Activated naive CD8-positive, alpha-beta T cell (primary cell): ENCODE results near the gene OR11A1.

Source experiments
- H3K27ac Mint-ChIP-seq: one replicate; pipeline ENCODE4 v1.8.0; 2021; ENCODE audit warnings: mixed read lengths
- H3K27me3 Mint-ChIP-seq: one replicate; pipeline ENCODE4 v1.8.0; 2021; ENCODE audit warnings: mixed read lengths
- H3K36me3 Mint-ChIP-seq: one replicate; pipeline ENCODE4 v1.8.0; 2021; ENCODE audit warnings: mixed read lengths
- H3K4me1 Mint-ChIP-seq: one replicate; pipeline ENCODE4 v1.8.0; 2021; ENCODE audit warnings: low read depth, mixed read lengths
- H3K4me3 Mint-ChIP-seq: one replicate; pipeline ENCODE4 v1.8.0; 2021; ENCODE audit warnings: mild to moderate bottlenecking, mixed read lengths
- H3K9me3 Mint-ChIP-seq: one replicate; pipeline ENCODE4 v1.8.0; 2021; ENCODE audit warnings: low read depth, mixed read lengths

OR11A1 gene

DNA sequence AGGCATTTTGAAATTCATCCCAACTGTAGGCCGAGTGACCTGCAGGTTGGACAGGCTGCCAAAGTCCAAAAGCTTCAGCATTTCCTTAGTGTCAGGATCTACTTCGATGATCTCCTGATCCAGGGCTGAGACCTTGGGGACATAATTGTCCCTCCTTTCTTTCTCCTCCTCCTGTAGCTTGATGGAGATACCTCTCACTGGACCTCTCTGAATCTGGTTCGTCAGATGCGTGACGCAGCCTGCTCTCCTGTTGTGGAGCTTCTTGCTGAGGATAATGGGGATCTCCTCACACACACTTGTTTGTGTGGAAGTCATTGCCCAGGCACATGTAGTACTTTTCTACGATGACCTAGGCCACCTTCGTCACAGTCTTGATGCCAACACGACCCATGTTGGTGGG, 32.4 kb upstream of the OR11A1 start:
- no peak overlapping the region for H3K4me3 Mint-ChIP-seq

GRCh38 chr6:29488874-29489273, 32.0 kb upstream of the OR11A1 start:
- Mint-ChIP-seq H3K4me1 (no peaks in the 10 kb centered on the region), H3K4me3 (no peak overlapping the region), H3K27me3 (peaks cover 15% of the 10 kb centered on the region), H3K36me3 (no peaks in the 10 kb centered on the region), H3K9me3 (no peaks in the 10 kb centered on the region), H3K27ac (no peak overlapping the region)

More for the DNA sequence above, 32.4 kb upstream of the OR11A1 start:
- no peaks in the 10 kb centered on the region for H3K9me3 Mint-ChIP-seq
- peaks cover 15% of the 10 kb centered on the region for H3K27me3 Mint-ChIP-seq
- no peaks in the 10 kb centered on the region for H3K36me3 Mint-ChIP-seq
- no peak overlapping the region for H3K27ac Mint-ChIP-seq
- H3K4me1 Mint-ChIP-seq: no peaks in the 10 kb centered on the region

GRCh38 chr6:29487660-29488059, 30.8 kb upstream of the OR11A1 start, which contains the start of gene MAS1L:
MAS1L (minus strand) TSS chr6:29487956; CDS start chr6:29487902, 54 bp downstream.
- Mint-ChIP-seq H3K4me1 (no peaks in the 10 kb centered on the region), H3K4me3 (no peak within 1 kb of the TSS), H3K27me3 (peaks cover 13% of the 10 kb centered on the region), H3K36me3 (peaks cover under 1% of the 10 kb centered on the region), H3K9me3 (peaks cover 2% of the 10 kb centered on the region), H3K27ac (no peak within 1 kb of the TSS)

DNA sequence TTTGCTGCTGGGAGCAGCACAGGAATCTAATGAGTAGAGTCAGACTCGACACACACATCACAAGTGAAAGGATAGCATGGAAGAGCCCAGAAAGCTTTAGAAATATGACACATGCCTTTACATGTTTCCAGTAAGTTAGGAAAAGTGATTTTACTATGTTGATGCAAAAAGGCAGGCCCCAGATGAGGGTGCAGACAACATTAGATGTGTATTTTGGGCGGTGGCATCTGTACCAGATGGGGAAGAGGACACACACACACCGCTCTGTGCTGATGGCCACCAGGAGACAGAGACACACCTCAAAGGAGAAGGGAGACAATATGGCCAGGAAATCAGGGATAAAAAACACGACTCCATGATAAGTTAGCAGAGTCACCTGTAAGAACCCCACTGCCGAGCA, 30.3 kb upstream of the OR11A1 start:
- Mint-ChIP-seq H3K4me1 (no peaks in the 10 kb centered on the region), H3K36me3 (peaks cover 2% of the 10 kb centered on the region), H3K9me3 (peaks cover 4% of the 10 kb centered on the region), H3K27me3 (peaks cover 17% of the 10 kb centered on the region), H3K27ac (no peak overlapping the region), H3K4me3 (no peak overlapping the region)

DNA sequence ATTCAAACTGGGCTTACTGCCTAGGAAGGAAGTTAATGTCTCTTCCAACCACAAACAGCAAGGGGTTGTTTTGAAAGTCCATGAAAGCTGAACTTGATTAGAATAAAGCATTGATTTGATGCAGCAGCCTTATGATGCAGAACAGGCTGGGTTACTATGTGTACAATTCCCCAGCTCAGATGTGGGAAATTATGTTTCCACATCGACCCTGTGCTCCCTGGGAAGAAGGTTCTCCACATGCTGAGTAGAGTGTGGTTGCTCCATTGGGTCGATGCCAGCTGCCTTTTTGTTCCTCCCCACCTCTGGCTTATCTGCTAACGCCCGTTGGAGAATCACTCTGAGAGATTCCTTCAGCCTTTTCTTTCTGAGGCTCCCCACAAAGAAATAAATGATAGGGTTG, 29.7 kb upstream of the OR11A1 start:
- no peaks in the 10 kb centered on the region for H3K4me1 Mint-ChIP-seq
- H3K27ac Mint-ChIP-seq: no peak overlapping the region
- H3K27me3 Mint-ChIP-seq: peaks cover 17% of the 10 kb centered on the region
- H3K9me3 Mint-ChIP-seq: peaks cover 4% of the 10 kb centered on the region
- H3K4me3 Mint-ChIP-seq: no peak overlapping the region
- peaks cover 2% of the 10 kb centered on the region for H3K36me3 Mint-ChIP-seq

GRCh38 chr6:29483735-29484134, 26.9 kb upstream of the OR11A1 start:
- Mint-ChIP-seq H3K27ac (no peak overlapping the region), H3K4me3 (no peak overlapping the region), H3K9me3 (peaks cover 4% of the 10 kb centered on the region), H3K27me3 (peaks cover 12% of the 10 kb centered on the region), H3K36me3 (peaks cover 2% of the 10 kb centered on the region), H3K4me1 (no peaks in the 10 kb centered on the region)

DNA sequence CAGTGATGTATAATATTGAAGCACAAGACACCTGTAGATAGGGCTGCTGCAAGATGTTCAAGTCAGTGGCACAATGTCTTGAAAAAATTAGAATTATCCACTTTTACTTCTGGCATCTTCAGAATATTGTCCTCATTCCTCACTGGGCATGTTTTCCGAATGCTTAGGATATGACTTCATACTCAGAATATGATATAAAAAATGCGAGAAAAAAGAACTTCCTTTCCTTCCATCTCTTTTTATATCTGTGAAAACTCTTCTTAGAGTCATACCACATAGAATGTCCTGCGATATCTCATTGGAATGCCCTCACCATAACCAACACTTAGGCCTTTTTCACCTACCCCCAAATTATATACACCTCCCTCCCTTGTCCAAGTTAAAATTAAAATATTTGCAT, 26.3 kb upstream of the OR11A1 start:
- H3K9me3 Mint-ChIP-seq: peaks cover 4% of the 10 kb centered on the region
- peaks cover 2% of the 10 kb centered on the region for H3K36me3 Mint-ChIP-seq
- no peaks in the 10 kb centered on the region for H3K4me1 Mint-ChIP-seq
- peaks cover 12% of the 10 kb centered on the region for H3K27me3 Mint-ChIP-seq
- H3K4me3 Mint-ChIP-seq: no peak overlapping the region
- no peak overlapping the region for H3K27ac Mint-ChIP-seq

- no peak overlapping the region for H3K27ac Mint-ChIP-seq
Measured at GRCh38 chr6:29479560-29479959, 22.7 kb upstream of the OR11A1 start.

DNA sequence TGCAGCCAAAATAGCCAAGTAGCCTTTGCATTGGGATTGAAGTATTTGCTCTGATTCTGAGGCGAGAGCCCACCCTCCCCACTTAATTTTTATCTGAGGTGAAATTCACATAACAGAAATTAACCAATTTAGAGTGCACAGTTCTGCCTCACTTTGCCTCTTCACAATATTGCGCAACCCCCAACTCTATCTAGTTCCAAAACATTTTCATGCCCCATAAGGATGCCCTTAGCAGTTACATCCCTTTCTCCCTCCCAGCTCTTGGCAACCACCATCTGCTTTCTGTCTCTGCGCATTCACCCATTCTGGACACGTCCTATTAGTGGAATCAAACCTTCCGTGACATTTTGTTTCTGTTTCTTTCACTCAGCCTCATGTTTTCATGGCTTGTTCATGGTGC, 21.9 kb upstream of the OR11A1 start:
- Mint-ChIP-seq H3K4me3 (no peak overlapping the region), H3K27ac (no peak overlapping the region), H3K36me3 (peaks cover 2% of the 10 kb centered on the region), H3K9me3 (peaks cover 4% of the 10 kb centered on the region), H3K4me1 (no peaks in the 10 kb centered on the region), H3K27me3 (peaks cover 5% of the 10 kb centered on the region)

More at GRCh38 chr6:29479560-29479959, 22.7 kb upstream of the OR11A1 start:
- Mint-ChIP-seq H3K27me3 (peaks cover 5% of the 10 kb centered on the region), H3K4me1 (no peaks in the 10 kb centered on the region), H3K4me3 (no peak overlapping the region), H3K9me3 (peaks cover 4% of the 10 kb centered on the region), H3K36me3 (peaks cover 2% of the 10 kb centered on the region)

- no peak overlapping the region for H3K4me3 Mint-ChIP-seq
- H3K27me3 Mint-ChIP-seq: peaks cover 7% of the 10 kb centered on the region
- H3K9me3 Mint-ChIP-seq: peaks cover 4% of the 10 kb centered on the region
- peaks cover 2% of the 10 kb centered on the region for H3K36me3 Mint-ChIP-seq
- H3K27ac Mint-ChIP-seq: no peak overlapping the region
- no peaks in the 10 kb centered on the region for H3K4me1 Mint-ChIP-seq
Measured at GRCh38 chr6:29477923-29478450, 21.1 kb upstream of the OR11A1 start.

GRCh38 chr6:29474996-29475395, 18.1 kb upstream of the OR11A1 start:
- H3K27ac Mint-ChIP-seq: no peak overlapping the region
- H3K4me3 Mint-ChIP-seq: no peak overlapping the region
- peaks cover 3% of the 10 kb centered on the region for H3K27me3 Mint-ChIP-seq
- no peaks in the 10 kb centered on the region for H3K36me3 Mint-ChIP-seq
- no peaks in the 10 kb centered on the region for H3K9me3 Mint-ChIP-seq
- H3K4me1 Mint-ChIP-seq: no peaks in the 10 kb centered on the region

GRCh38 chr6:29466241-29466640, 9.4 kb upstream of the OR11A1 start:
- H3K36me3 Mint-ChIP-seq: no peaks in the 10 kb centered on the region
- no peak overlapping the region for H3K4me3 Mint-ChIP-seq
- H3K4me1 Mint-ChIP-seq: no peaks in the 10 kb centered on the region
- no peak overlapping the region for H3K27ac Mint-ChIP-seq
- H3K27me3 Mint-ChIP-seq: peaks cover 8% of the 10 kb centered on the region
- H3K9me3 Mint-ChIP-seq: no peaks in the 10 kb centered on the region

DNA sequence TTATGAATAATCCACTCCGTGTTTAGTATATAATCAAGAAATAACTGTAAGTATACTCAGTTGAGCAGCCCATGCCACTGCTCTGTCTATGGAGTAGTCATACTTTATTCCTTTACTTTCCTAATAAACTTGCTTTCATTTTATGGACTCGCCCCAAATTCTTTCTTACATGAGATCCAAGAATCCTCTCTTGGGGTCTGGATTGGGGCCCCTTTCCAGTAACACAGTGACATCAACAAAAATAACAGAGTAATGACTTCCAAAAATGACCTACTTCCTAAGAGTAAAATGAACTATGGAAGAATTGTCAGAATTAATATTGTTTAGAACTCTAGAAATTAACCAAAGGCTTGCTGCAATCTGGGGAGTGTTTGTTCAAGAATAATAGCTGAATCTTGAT, 8.9 kb upstream of the OR11A1 start:
- H3K27me3 Mint-ChIP-seq: peaks cover 8% of the 10 kb centered on the region
- H3K4me3 Mint-ChIP-seq: no peak overlapping the region
- H3K36me3 Mint-ChIP-seq: no peaks in the 10 kb centered on the region
- H3K4me1 Mint-ChIP-seq: no peaks in the 10 kb centered on the region
- H3K27ac Mint-ChIP-seq: no peak overlapping the region
- no peaks in the 10 kb centered on the region for H3K9me3 Mint-ChIP-seq

DNA sequence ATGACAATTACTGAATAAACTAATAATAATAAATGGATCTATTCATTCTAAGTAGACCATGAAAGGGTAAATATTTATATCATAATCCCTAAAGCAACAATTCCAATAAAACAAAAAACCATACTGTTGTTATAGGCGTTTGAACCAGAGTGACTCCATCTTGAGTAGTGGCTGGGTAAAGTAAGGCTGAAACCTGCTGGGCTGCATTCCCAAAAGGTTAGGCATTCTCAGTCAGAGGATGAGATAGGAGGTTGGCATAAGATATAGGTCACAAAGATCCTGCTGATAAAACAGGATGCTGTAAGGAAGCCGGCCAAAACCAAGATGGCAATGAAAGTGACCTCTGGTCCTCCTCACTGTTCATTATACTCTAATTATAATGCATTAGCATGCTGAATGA, 8.4 kb upstream of the OR11A1 start:
- H3K27me3 Mint-ChIP-seq: peaks cover 8% of the 10 kb centered on the region
- no peaks in the 10 kb centered on the region for H3K36me3 Mint-ChIP-seq
- H3K9me3 Mint-ChIP-seq: no peaks in the 10 kb centered on the region
- no peak overlapping the region for H3K27ac Mint-ChIP-seq
- no peak overlapping the region for H3K4me3 Mint-ChIP-seq
- no peaks in the 10 kb centered on the region for H3K4me1 Mint-ChIP-seq

DNA sequence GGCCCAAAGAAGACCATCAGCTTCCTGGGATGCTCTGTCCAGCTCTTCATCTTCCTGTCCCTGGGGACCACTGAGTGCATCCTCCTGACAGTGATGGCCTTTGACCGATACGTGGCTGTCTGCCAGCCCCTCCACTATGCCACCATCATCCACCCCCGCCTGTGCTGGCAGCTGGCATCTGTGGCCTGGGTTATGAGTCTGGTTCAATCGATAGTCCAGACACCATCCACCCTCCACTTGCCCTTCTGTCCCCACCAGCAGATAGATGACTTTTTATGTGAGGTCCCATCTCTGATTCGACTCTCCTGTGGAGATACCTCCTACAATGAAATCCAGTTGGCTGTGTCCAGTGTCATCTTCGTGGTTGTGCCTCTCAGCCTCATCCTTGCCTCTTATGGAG, 5.2 kb upstream of the OR11A1 start:
- no peak overlapping the region for H3K27ac Mint-ChIP-seq
- H3K4me3 Mint-ChIP-seq: no peak overlapping the region
- H3K9me3 Mint-ChIP-seq: no peaks in the 10 kb centered on the region

DNA sequence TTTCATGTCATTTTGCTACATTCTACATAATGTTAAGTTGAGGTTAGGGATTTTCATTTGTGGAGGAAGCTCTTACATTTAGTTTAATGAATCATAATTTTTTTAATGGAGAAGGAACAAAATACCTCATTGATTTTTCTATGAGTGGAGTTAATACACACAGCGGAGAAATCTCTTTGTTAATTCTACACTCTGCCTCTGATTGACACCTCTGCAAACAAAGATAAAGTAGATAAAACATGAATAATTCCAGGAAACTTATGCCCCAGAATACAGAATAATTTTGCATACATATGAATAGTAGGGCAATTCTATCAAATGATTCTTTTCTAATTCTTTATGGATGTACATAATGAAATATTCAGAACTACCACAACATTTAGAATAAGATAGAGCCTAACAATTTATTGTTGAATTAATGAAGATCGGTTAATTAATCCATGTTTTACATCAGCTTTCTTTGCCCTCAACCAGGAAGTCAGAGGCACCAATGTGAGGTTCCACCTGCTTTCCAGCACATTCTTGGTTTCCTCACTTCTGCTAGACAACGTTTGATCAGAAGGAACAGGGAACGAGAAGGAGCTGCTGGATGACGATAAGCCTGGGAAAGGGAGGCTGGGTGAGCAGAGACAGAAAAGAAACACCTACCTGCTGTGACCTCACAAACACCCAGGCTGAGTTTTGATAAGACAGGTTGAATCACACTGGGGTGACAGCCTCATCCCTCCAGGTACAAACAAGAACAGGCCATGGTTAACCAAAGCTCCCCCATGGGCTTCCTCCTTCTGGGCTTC, 4.3 kb upstream of the OR11A1 start:
- Mint-ChIP-seq H3K4me1 (no peaks in the 10 kb centered on the region), H3K36me3 (no peaks in the 10 kb centered on the region), H3K27me3 (peaks cover 7% of the 10 kb centered on the region), H3K9me3 (no peaks in the 10 kb centered on the region), H3K27ac (no peak overlapping the region), H3K4me3 (no peak overlapping the region)

More for the DNA sequence above, 5.2 kb upstream of the OR11A1 start:
- Mint-ChIP-seq H3K4me1 (no peaks in the 10 kb centered on the region), H3K36me3 (no peaks in the 10 kb centered on the region), H3K27me3 (peaks cover 7% of the 10 kb centered on the region)
